Activated CD8-positive, alpha-beta T cell treated with anti-CD3 and anti-CD28 coated beads for 36 hours (primary cell): ENCODE data around the gene MSL2. TPM values are rescaled to one million over a fixed set of nuclear protein-coding genes. Genes with fewer than 3 reads are reported as not detected.
"Not testable (repeated sequence)": the region's sequence is repeated elsewhere in the genome, so short reads cannot be mapped to it uniquely, and the experiment has no call there.

Source experiments
- ATAC-seq: fragments of 200-7000 bp; cut with Tn5 transposase; one replicate; pipeline ENCODE4 v1.10.0; 2021; ENCODE audit warnings: mild to moderate bottlenecking, moderate library complexity
- CTCF ChIA-PET: fragments of 350-600 bp; sonication (Branson Sonifier 250); formaldehyde crosslinking; loops from one replicate; lab custom pipeline; 2021; ENCODE audit warnings: antibody characterized with exemption; lab: Charles Lee
- POLR2A ChIA-PET: fragments of 350-600 bp; sonication (Branson Sonifier 250); formaldehyde crosslinking; loops from one replicate; lab custom pipeline; 2021; ENCODE audit warnings: antibody characterized with exemption; lab: Charles Lee
- DNase-seq: peaks from one replicate; pipeline ENCODE4 v3.0.0-alpha.2; 2020
- H3K27ac Mint-ChIP-seq: one replicate; pipeline ENCODE4 v1.8.0; 2021; ENCODE audit warnings: mild to moderate bottlenecking, mixed read lengths
- H3K27me3 Mint-ChIP-seq: one replicate; pipeline ENCODE4 v1.8.0; 2021; ENCODE audit warnings: mixed read lengths
- H3K36me3 Mint-ChIP-seq: one replicate; pipeline ENCODE4 v1.8.0; 2021; ENCODE audit warnings: low read depth, mixed read lengths
- H3K4me1 Mint-ChIP-seq: one replicate; pipeline ENCODE4 v1.8.0; 2021; ENCODE audit warnings: low read depth, mixed read lengths
- H3K4me3 Mint-ChIP-seq: one replicate; pipeline ENCODE4 v1.8.0; 2021; ENCODE audit warnings: mild to moderate bottlenecking, moderate library complexity, mixed read lengths
- H3K9me3 Mint-ChIP-seq: one replicate; pipeline ENCODE4 v1.8.0; 2021; ENCODE audit warnings: mixed read lengths
- intact Hi-C: fragments of 100-400 bp; cut with micrococcal nuclease; formaldehyde crosslinking; loops from one replicate; pipeline ENCODE4 v1.10.0; 2022
- total RNA-seq, 2 experiments: library from RNA; stranded (reverse); gene quantifications; one replicate each; pipeline ENCODE4 v1.2.3, GENCODE V29; 2021
- TF ChIP-seq, protein P1 (sequence below): fragments of 200-600 bp; IDR thresholded peaks from one replicate; pipeline ENCODE4 v1.8.0; 2022; ENCODE audit warnings: antibody characterized with exemption, mild to moderate bottlenecking

The MSL2 gene
- total RNA-seq, 2 experiments from 2014 or later = 35.8 to 36.8 TPM

DNA sequence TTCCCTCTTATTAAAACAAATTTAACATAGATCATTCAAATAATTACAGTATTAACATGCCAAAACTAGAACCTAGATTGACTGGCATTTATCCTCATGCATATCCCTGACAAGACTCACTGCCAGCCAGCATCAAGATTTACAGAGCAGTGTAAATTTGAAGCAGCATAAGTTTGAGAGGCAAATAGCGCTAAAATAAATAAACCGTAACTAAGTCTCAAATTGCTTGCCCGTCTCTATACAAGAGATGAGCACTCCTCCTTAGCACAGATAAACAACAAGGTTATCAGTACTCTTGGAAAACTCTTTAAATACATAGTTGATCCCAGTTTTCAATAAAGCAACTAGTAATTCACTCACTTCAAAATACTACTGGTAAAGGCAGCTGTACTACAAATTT, 29.6 kb downstream of the MSL2 start:
- CTCF ChIA-PET = no interaction called here
- H3K4me1 Mint-ChIP-seq = peaks cover 55% of the 10 kb centered on the region
- intact Hi-C loops = no loop called here
- H3K36me3 Mint-ChIP-seq = peaks cover 31% of the 10 kb centered on the region
- H3K27me3 Mint-ChIP-seq = no peaks in the 10 kb centered on the region
- TF ChIP-seq, protein P1, sequence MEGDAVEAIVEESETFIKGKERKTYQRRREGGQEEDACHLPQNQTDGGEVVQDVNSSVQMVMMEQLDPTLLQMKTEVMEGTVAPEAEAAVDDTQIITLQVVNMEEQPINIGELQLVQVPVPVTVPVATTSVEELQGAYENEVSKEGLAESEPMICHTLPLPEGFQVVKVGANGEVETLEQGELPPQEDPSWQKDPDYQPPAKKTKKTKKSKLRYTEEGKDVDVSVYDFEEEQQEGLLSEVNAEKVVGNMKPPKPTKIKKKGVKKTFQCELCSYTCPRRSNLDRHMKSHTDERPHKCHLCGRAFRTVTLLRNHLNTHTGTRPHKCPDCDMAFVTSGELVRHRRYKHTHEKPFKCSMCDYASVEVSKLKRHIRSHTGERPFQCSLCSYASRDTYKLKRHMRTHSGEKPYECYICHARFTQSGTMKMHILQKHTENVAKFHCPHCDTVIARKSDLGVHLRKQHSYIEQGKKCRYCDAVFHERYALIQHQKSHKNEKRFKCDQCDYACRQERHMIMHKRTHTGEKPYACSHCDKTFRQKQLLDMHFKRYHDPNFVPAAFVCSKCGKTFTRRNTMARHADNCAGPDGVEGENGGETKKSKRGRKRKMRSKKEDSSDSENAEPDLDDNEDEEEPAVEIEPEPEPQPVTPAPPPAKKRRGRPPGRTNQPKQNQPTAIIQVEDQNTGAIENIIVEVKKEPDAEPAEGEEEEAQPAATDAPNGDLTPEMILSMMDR = no peak
- peak overlapping the region; percentile 57 for H3K27ac Mint-ChIP-seq
- POLR2A ChIA-PET = interaction anchor here (1.2 kb wide), 1 partner anchor 34 kb away, joined by 6 read pairs; no protein-coding TSS in a partner anchor
- no peak for DNase-seq
- H3K9me3 Mint-ChIP-seq = peaks cover 3% of the 10 kb centered on the region
- no peak for ATAC-seq
- H3K4me3 Mint-ChIP-seq = no peak overlapping the region

- ATAC-seq, H3K27me3 Mint-ChIP-seq, H3K4me3 Mint-ChIP-seq, intact Hi-C loops, DNase-seq, H3K9me3 Mint-ChIP-seq: not testable (repeated sequence)
- CTCF ChIA-PET = interaction anchor here (0.7 kb wide), 1 partner anchor 140 kb away, joined by 4 read pairs; no protein-coding TSS in a partner anchor
- Mint-ChIP-seq H3K4me1 (peaks cover 62% of the 10 kb centered on the region), H3K27ac (peak overlapping the region; percentile 76), H3K36me3 (peaks cover 33% of the 10 kb centered on the region)
- POLR2A ChIA-PET = interaction anchor here (0.6 to 1.5 kb wide), 3 partner anchors 19 to 369 kb away, joined by 3 to 4 read pairs (median 3); no protein-coding TSS in a partner anchor
Measured at GRCh38 chr3:136163607-136164006, 32.5 kb downstream of the MSL2 start.

DNA sequence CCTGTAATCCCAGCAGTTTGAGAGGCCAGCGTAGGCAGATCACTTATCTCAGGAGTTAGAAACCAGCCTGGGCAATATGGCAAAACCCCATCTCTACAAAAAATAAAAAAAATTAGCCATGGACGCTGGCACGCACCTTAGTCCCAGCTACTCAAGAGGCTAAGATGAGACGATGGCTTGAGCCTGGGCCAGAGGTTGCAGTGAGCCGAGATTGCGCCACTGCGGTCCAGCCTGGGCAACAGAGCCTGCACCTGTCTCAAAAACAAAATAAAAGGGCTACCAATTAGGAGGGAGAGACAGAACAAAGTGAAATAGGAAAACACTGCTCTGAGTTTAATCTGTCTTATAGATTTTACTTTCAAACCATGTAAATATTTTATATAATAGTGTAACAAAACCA, 33.8 kb downstream of the MSL2 start:
- ATAC-seq (no peak), DNase-seq (no peak)
- intact Hi-C loops = no loop called here
- Mint-ChIP-seq H3K4me1 (peaks cover 60% of the 10 kb centered on the region), H3K27me3 (no peaks in the 10 kb centered on the region), H3K27ac (peak overlapping the region; percentile 55), H3K9me3 (peaks cover 4% of the 10 kb centered on the region), H3K36me3 (peaks cover 36% of the 10 kb centered on the region), H3K4me3 (no peak overlapping the region)
- POLR2A ChIA-PET = interaction anchor here (1.4 kb wide), 1 partner anchor 20 kb away, joined by 4 read pairs; no protein-coding TSS in a partner anchor
- TF ChIP-seq, protein P1 = no peak
- CTCF ChIA-PET = interaction anchor here (1.5 kb wide), 1 partner anchor 31 kb away, joined by 4 read pairs; no protein-coding TSS in a partner anchor

- H3K27ac Mint-ChIP-seq = peak overlapping the region; percentile 1
- CTCF ChIA-PET = interaction anchor here (1.5 kb wide), 1 partner anchor 32 kb away, joined by 4 read pairs; no protein-coding TSS in a partner anchor
Measured at GRCh38 chr3:136161516-136161915, 34.6 kb downstream of the MSL2 start.

GRCh38 chr3:136152963-136153362, 43.2 kb downstream of the MSL2 start:
- TF ChIP-seq, protein P1 = no peak
- H3K36me3 Mint-ChIP-seq = peaks cover 38% of the 10 kb centered on the region
- intact Hi-C loops = no loop called here
- H3K27ac Mint-ChIP-seq = peak overlapping the region; percentile 47
- ATAC-seq (no peak), DNase-seq (no peak)
- no peaks in the 10 kb centered on the region for H3K9me3 Mint-ChIP-seq
- H3K4me1 Mint-ChIP-seq = peaks cover 65% of the 10 kb centered on the region
- POLR2A ChIA-PET = no interaction called here
- CTCF ChIA-PET = interaction anchor here (1.3 kb wide), 1 partner anchor 31 kb away, joined by 3 read pairs; no protein-coding TSS in a partner anchor
- H3K27me3 Mint-ChIP-seq = no peaks in the 10 kb centered on the region
- no peak overlapping the region for H3K4me3 Mint-ChIP-seq

More at GRCh38 chr3:136161516-136161915, 34.6 kb downstream of the MSL2 start:
- Mint-ChIP-seq H3K36me3 (peaks cover 37% of the 10 kb centered on the region), H3K4me3 (no peak overlapping the region), H3K4me1 (peaks cover 53% of the 10 kb centered on the region), H3K9me3 (peaks cover 4% of the 10 kb centered on the region), H3K27me3 (no peaks in the 10 kb centered on the region)
- intact Hi-C loops = no loop called here
- TF ChIP-seq, protein P1 = no peak
- POLR2A ChIA-PET = interaction anchor here (0.6 kb wide), 1 partner anchor 51 kb away, joined by 3 read pairs; no protein-coding TSS in a partner anchor
- DNase-seq (no peak), ATAC-seq (no peak)
